Neural progenitor cell (in vitro differentiated cells): ENCODE measurements around the gene PMEPA1. TPM values are rescaled to one million over a fixed set of nuclear protein-coding genes. Genes with fewer than 3 reads are reported as not detected.

ENCODE experiments used
- DNase-seq: peaks from one replicate; pipeline ENCODE4 v3.0.0-alpha.2; 2016; ENCODE audit warnings: low spot score
- H2AFZ ChIP-seq: fragments of 200-600 bp; sonication (generic); replicated peaks from 2 replicates; pipeline ENCODE4 v1.6.1; 2016; ENCODE audit warnings: antibody characterized with exemption
- H3F3A ChIP-seq: fragments of 200-600 bp; sonication (generic); 2 replicates; pipeline ENCODE4 v1.6.1; 2016; ENCODE audit warnings: antibody characterized with exemption, low read depth
- H3K27ac ChIP-seq: fragments of 200-600 bp; sonication (generic); 2 replicates; pipeline ENCODE4 v1.5.1; 2016; ENCODE audit warnings: mild to moderate bottlenecking
- H3K27me3 ChIP-seq: fragments of 200-600 bp; sonication (generic); 2 replicates; pipeline ENCODE4 v1.6.1; 2016; ENCODE audit warnings: mild to moderate bottlenecking, moderate library complexity
- H3K36me3 ChIP-seq: fragments of 200-600 bp; sonication (generic); 2 replicates; pipeline ENCODE4 v1.5.1; 2016
- H3K4me1 ChIP-seq: fragments of 200-600 bp; sonication (generic); 2 replicates; pipeline ENCODE4 v1.6.1; 2016; ENCODE audit warnings: mixed run types
- H3K4me2 ChIP-seq: fragments of 200-600 bp; sonication (generic); 2 replicates; pipeline ENCODE4 v1.6.1; 2016
- H3K4me3 ChIP-seq: fragments of 200-600 bp; sonication (generic); 2 replicates; pipeline ENCODE4 v1.5.1; 2016
- H3K79me2 ChIP-seq: fragments of 200-600 bp; sonication (generic); 2 replicates; pipeline ENCODE4 v1.6.1; 2016; ENCODE audit warnings: low read depth
- H3K9ac ChIP-seq: fragments of 200-600 bp; sonication (generic); 2 replicates; pipeline ENCODE4 v1.6.1; 2016
- H3K9me3 ChIP-seq: fragments of 200-600 bp; sonication (generic); 2 replicates; pipeline ENCODE4 v1.5.1; 2016; ENCODE audit warnings: low read depth
- H4K20me1 ChIP-seq: fragments of 200-600 bp; sonication (generic); 2 replicates; pipeline ENCODE4 v1.6.1; 2016; ENCODE audit warnings: low read depth
- H3K27ac Mint-ChIP-seq: 3 replicates; pipeline ENCODE4 v1.8.0; 2021; ENCODE audit warnings: mixed read lengths
- H3K27me3 Mint-ChIP-seq: 2 replicates; pipeline ENCODE4 v1.8.0; 2022; ENCODE audit warnings: low read depth, mild to moderate bottlenecking, inconsistent platforms, moderate library complexity, mixed read lengths; ENCODE audit not compliant: insufficient read depth
- H3K36me3 Mint-ChIP-seq: 3 replicates; pipeline ENCODE4 v1.8.0; 2021; ENCODE audit warnings: mixed read lengths
- H3K4me1 Mint-ChIP-seq: 3 replicates; pipeline ENCODE4 v1.8.0; 2021; ENCODE audit warnings: mixed read lengths
- H3K4me3 Mint-ChIP-seq: 3 replicates; pipeline ENCODE4 v1.8.0; 2021; ENCODE audit warnings: mild to moderate bottlenecking, moderate library complexity, mixed read lengths
- H3K9me3 Mint-ChIP-seq: 3 replicates; pipeline ENCODE4 v1.8.0; 2020; ENCODE audit warnings: mixed read lengths
- CTCF ChIP-seq: fragments of 200-600 bp; sonication (generic); IDR thresholded peaks from 2 replicates; pipeline ENCODE4 v1.5.1; 2017; ENCODE audit warnings: antibody characterized with exemption, mild to moderate bottlenecking
- EZH2 ChIP-seq: fragments of 200-600 bp; sonication (generic); IDR thresholded peaks from 2 replicates; pipeline ENCODE4 v1.6.1; 2017; ENCODE audit warnings: antibody characterized with exemption, mild to moderate bottlenecking, moderate library complexity
- EZH2phosphoT487 ChIP-seq: fragments of 200-600 bp; sonication (generic); IDR thresholded peaks from 2 replicates; pipeline ENCODE4 v1.6.1; 2017; ENCODE audit warnings: antibody characterized with exemption
- total RNA-seq: library from RNA; depleted of rRNA; stranded (reverse); fragments of >200 nt; gene quantifications from 2 replicates; pipeline ENCODE4 v1.2.3, GENCODE V29; 2015; ENCODE audit warnings: low replicate concordance

The PMEPA1 gene
- total RNA-seq, 1 donor from 2014 or later, result 1.7 TPM

- Histone ChIP-seq H3K79me2 (no peaks in the 10 kb centered on the region), H3F3A (no peaks in the 10 kb centered on the region), H3K27me3 (no peaks in the 10 kb centered on the region), H3K9ac (no peak overlapping the region), H3K4me3 (no peak overlapping the region), H4K20me1 (no peaks in the 10 kb centered on the region), H3K4me2 (no peak overlapping the region), H3K9me3 (no peaks in the 10 kb centered on the region), H3K4me1 (no peaks in the 10 kb centered on the region), H2AFZ (no peak overlapping the region), H3K27ac (no peak overlapping the region), H3K36me3 (no peaks in the 10 kb centered on the region)
- Mint-ChIP-seq H3K27me3 (peaks cover 11% of the 10 kb centered on the region), H3K9me3 (no peaks in the 10 kb centered on the region), H3K4me1 (peaks cover 24% of the 10 kb centered on the region), H3K27ac (no peak overlapping the region), H3K36me3 (no peaks in the 10 kb centered on the region), H3K4me3 (no peak overlapping the region)
- no peak for TF ChIP-seq EZH2phosphoT487
- TF ChIP-seq EZH2, result no peak
- TF ChIP-seq CTCF, result no peak
- DNase-seq, result no peak
These were observed 13.3 kb downstream of the PMEPA1 start for GRCh38 chr20:57696401-57696961.

- Mint-ChIP-seq H3K9me3 (no peaks in the 10 kb centered on the region), H3K4me1 (peaks cover 25% of the 10 kb centered on the region), H3K27me3 (peaks cover 11% of the 10 kb centered on the region), H3K4me3 (no peak overlapping the region), H3K36me3 (no peaks in the 10 kb centered on the region), H3K27ac (no peak overlapping the region)
- no peak overlapping the region for H3K4me2 ChIP-seq
- H3K9me3 ChIP-seq, result no peaks in the 10 kb centered on the region
- no peaks in the 10 kb centered on the region for H3K4me1 ChIP-seq
- no peak for TF ChIP-seq CTCF
- no peak for TF ChIP-seq EZH2phosphoT487
- TF ChIP-seq EZH2, result no peak
- H3K36me3 ChIP-seq, result no peaks in the 10 kb centered on the region
- no peak overlapping the region for H2AFZ ChIP-seq
- no peaks in the 10 kb centered on the region for H3K79me2 ChIP-seq
- no peak for DNase-seq
- no peaks in the 10 kb centered on the region for H3K27me3 ChIP-seq
- no peak overlapping the region for H3K9ac ChIP-seq
- H3K4me3 ChIP-seq, result no peak overlapping the region
- H4K20me1 ChIP-seq, result no peaks in the 10 kb centered on the region
- no peaks in the 10 kb centered on the region for H3F3A ChIP-seq
- no peak overlapping the region for H3K27ac ChIP-seq
These were observed 13.9 kb downstream of the PMEPA1 start for GRCh38 chr20:57695940-57696339.

DNA sequence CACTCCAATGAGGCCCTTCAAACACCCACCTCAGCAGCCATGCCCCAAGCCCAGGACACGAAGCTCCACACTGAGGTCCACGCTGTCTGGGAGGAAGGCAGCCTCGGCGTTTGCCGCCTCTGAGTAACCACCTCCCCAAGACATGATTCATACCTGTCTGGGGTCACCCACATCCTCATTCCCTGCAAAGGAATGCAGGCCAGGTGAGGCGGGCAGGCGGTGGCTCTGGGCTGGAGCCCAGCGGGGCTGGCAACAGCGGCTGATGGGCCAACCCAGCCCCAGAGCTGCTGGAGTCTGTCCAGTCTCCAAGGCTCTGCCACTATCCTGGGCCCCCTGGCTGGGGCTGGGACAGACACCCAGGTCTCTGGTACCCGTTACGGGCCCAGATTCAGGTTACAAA, 14.8 kb downstream of the PMEPA1 start:
- H3K27me3 ChIP-seq, result no peaks in the 10 kb centered on the region
- H3K4me1 ChIP-seq, result no peaks in the 10 kb centered on the region
- H3K9ac ChIP-seq, result no peak overlapping the region
- peaks cover 11% of the 10 kb centered on the region for H3K27me3 Mint-ChIP-seq
- no peak overlapping the region for H3K4me2 ChIP-seq
- peaks cover 28% of the 10 kb centered on the region for H3K4me1 Mint-ChIP-seq
- H3K9me3 Mint-ChIP-seq, result no peaks in the 10 kb centered on the region
- no peak overlapping the region for H2AFZ ChIP-seq
- H3K4me3 ChIP-seq, result no peak overlapping the region
- no peaks in the 10 kb centered on the region for H3F3A ChIP-seq
- no peak overlapping the region for H3K27ac Mint-ChIP-seq
- no peaks in the 10 kb centered on the region for H3K36me3 Mint-ChIP-seq
- H3K9me3 ChIP-seq, result no peaks in the 10 kb centered on the region
- DNase-seq, result no peak
- no peaks in the 10 kb centered on the region for H3K36me3 ChIP-seq
- no peak overlapping the region for H3K4me3 Mint-ChIP-seq
- H3K79me2 ChIP-seq, result no peaks in the 10 kb centered on the region
- no peaks in the 10 kb centered on the region for H4K20me1 ChIP-seq
- no peak overlapping the region for H3K27ac ChIP-seq
- TF ChIP-seq EZH2phosphoT487 (no peak), CTCF (no peak), EZH2 (no peak)
